Panc1 (cell line): ENCODE results near the gene COTL1.
"Not testable (repeated sequence)": the region's sequence is repeated elsewhere in the genome, so short reads cannot be mapped to it uniquely, and the experiment has no call there.

Source experiments
- POLR2AphosphoS5 ChIP-seq: IDR thresholded peaks from 2 replicates; pipeline ENCODE4 v1.6.1; 2012; ENCODE audit warnings: mild to moderate bottlenecking, low read depth, low read length, moderate library complexity
- TCF7L2 ChIP-seq: IDR thresholded peaks from 2 replicates; pipeline ENCODE4 v1.6.1; 2011; ENCODE audit warnings: mild to moderate bottlenecking, low read depth, low read length, inconsistent platforms
- TF ChIP-seq, protein P1 (sequence below): fragments of 450-650 bp; IDR thresholded peaks from 2 replicates; pipeline ENCODE4 v1.5.1; 2017; ENCODE audit warnings: mild to moderate bottlenecking

DNA sequence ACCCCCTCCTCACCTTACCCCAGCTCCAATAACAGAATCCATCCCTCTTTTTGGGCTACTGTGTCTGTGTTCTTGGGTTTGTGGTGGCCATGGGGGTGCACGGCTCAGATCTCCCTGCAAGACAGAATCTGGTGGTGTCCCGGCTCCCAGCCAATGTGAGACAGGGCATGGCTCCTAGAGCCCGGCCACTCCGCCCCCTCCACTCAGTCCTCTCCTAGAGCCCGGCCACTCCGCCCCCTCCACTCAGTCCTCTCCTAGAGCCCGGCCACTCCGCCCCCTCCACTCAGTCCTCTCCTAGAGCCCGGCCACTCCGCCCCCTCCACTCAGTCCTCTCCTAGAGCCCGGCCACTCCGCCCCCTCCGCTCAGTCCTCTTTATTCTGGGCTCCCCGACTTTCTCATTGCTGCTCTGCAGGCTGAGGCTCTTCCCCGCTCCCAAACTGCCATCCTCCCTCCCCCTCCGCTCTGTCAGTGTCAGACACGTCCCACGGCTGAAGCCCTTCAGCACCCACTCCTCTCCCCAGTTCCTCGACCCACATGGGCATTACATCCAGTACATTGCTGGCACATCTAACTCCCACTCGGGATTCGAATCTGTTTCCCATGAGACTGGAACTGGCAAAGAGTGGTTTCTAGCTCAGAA lies 92.8 kb downstream of the COTL1 start:
- TF ChIP-seq POLR2AphosphoS5, TCF7L2: not testable (repeated sequence)
- TF ChIP-seq, protein P1, sequence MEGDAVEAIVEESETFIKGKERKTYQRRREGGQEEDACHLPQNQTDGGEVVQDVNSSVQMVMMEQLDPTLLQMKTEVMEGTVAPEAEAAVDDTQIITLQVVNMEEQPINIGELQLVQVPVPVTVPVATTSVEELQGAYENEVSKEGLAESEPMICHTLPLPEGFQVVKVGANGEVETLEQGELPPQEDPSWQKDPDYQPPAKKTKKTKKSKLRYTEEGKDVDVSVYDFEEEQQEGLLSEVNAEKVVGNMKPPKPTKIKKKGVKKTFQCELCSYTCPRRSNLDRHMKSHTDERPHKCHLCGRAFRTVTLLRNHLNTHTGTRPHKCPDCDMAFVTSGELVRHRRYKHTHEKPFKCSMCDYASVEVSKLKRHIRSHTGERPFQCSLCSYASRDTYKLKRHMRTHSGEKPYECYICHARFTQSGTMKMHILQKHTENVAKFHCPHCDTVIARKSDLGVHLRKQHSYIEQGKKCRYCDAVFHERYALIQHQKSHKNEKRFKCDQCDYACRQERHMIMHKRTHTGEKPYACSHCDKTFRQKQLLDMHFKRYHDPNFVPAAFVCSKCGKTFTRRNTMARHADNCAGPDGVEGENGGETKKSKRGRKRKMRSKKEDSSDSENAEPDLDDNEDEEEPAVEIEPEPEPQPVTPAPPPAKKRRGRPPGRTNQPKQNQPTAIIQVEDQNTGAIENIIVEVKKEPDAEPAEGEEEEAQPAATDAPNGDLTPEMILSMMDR: not testable (repeated sequence)
